ENCODE data around the gene DARS1.

DARS1 gene

GRCh38 chr2:135985018-135985825, at the start of gene DARS1:
DARS1 (minus strand) TSS chr2:135985626; CDS start chr2:135985468, 158 bp downstream.
- no peaks in the 10 kb centered on the region for H3K9me3 ChIP-seq (ENCODE audit: control insufficient read depth in 5 of 5, low read length in 5 of 5)

GRCh38 chr2:136034629-136035028, 49.2 kb upstream of the DARS1 start:
- H3K9me3 ChIP-seq (ENCODE audit: control insufficient read depth in 5 of 5, low read length in 5 of 5) = no peaks in the 10 kb centered on the region
- no peaks in the 10 kb centered on the region for H3K4me1 ChIP-seq (ENCODE audit: control insufficient read depth in 5 of 5, insufficient read depth in 5 of 5, low read length in 5 of 5)
- no peaks in the 10 kb centered on the region for H3K36me3 ChIP-seq (ENCODE audit: control insufficient read depth in 5 of 5, insufficient read depth in 5 of 5, low read length in 5 of 5)
- H3K27me3 ChIP-seq (ENCODE audit: control insufficient read depth in 5 of 5, insufficient read depth in 4 of 5, low read length in 5 of 5) = no peaks in the 10 kb centered on the region
- no peak overlapping the region for H3K9ac ChIP-seq (ENCODE audit: low read length in 5 of 5)
- H3K4me3 ChIP-seq (ENCODE audit: low read depth in 1 of 5, low read length in 5 of 5) = no peak overlapping the region
- H3K27ac ChIP-seq (ENCODE audit: low read depth, low read length) = no peak overlapping the region

More at GRCh38 chr2:135985018-135985825, at the start of gene DARS1:
- H3K27me3 ChIP-seq (ENCODE audit: control insufficient read depth in 5 of 5, insufficient read depth in 4 of 5, low read length in 5 of 5) = no peaks in the 10 kb centered on the region
- peak within 1 kb of the TSS; percentile 91 to 99 (median 99) for H3K9ac ChIP-seq (ENCODE audit: low read length in 5 of 5)
- H3K4me1 ChIP-seq (ENCODE audit: control insufficient read depth in 5 of 5, insufficient read depth in 5 of 5, low read length in 5 of 5) = peaks cover 7 to 36% (median 17%) of the 10 kb centered on the region in 5 donors
- H3K4me3 ChIP-seq (ENCODE audit: low read depth in 1 of 5, low read length in 5 of 5) = peak within 1 kb of the TSS; percentile 89 to 95 (median 92)
- peaks cover 4 to 7% (median 6%) of the 10 kb centered on the region in 5 donors for H3K36me3 ChIP-seq (ENCODE audit: control insufficient read depth in 5 of 5, insufficient read depth in 5 of 5, low read length in 5 of 5)
- H3K27ac ChIP-seq (ENCODE audit: low read depth, low read length) = peak within 1 kb of the TSS; percentile 99

- Histone ChIP-seq H3K4me1 (ENCODE audit: control insufficient read depth in 5 of 5, insufficient read depth in 5 of 5, low read length in 5 of 5) (no peaks in the 10 kb centered on the region), H3K27ac (ENCODE audit: low read depth, low read length) (no peak overlapping the region)
These were observed 47.5 kb upstream of the DARS1 start for GRCh38 chr2:136032817-136033535.

GRCh38 chr2:136032192-136032591, 46.8 kb upstream of the DARS1 start:
- no peaks in the 10 kb centered on the region for H3K36me3 ChIP-seq (ENCODE audit: control insufficient read depth in 5 of 5, insufficient read depth in 5 of 5, low read length in 5 of 5)
- no peaks in the 10 kb centered on the region for H3K9me3 ChIP-seq (ENCODE audit: control insufficient read depth in 5 of 5, low read length in 5 of 5)
- H3K4me3 ChIP-seq (ENCODE audit: low read depth in 1 of 5, low read length in 5 of 5) = no peak overlapping the region
- no peak overlapping the region for H3K27ac ChIP-seq (ENCODE audit: low read depth, low read length)
- H3K9ac ChIP-seq (ENCODE audit: low read length in 5 of 5) = no peak overlapping the region
- H3K4me1 ChIP-seq (ENCODE audit: control insufficient read depth in 5 of 5, insufficient read depth in 5 of 5, low read length in 5 of 5) = no peaks in the 10 kb centered on the region
- no peaks in the 10 kb centered on the region for H3K27me3 ChIP-seq (ENCODE audit: control insufficient read depth in 5 of 5, insufficient read depth in 4 of 5, low read length in 5 of 5)

More at GRCh38 chr2:136032817-136033535, 47.5 kb upstream of the DARS1 start:
- no peaks in the 10 kb centered on the region for H3K9me3 ChIP-seq (ENCODE audit: control insufficient read depth in 5 of 5, low read length in 5 of 5)
- no peaks in the 10 kb centered on the region for H3K27me3 ChIP-seq (ENCODE audit: control insufficient read depth in 5 of 5, insufficient read depth in 4 of 5, low read length in 5 of 5)
- no peaks in the 10 kb centered on the region for H3K36me3 ChIP-seq (ENCODE audit: control insufficient read depth in 5 of 5, insufficient read depth in 5 of 5, low read length in 5 of 5)
- no peak overlapping the region for H3K9ac ChIP-seq (ENCODE audit: low read length in 5 of 5)
- no peak overlapping the region for H3K4me3 ChIP-seq (ENCODE audit: low read depth in 1 of 5, low read length in 5 of 5)

GRCh38 chr2:136031711-136032110, 46.3 kb upstream of the DARS1 start:
- H3K4me1 ChIP-seq (ENCODE audit: control insufficient read depth in 5 of 5, insufficient read depth in 5 of 5, low read length in 5 of 5) = no peaks in the 10 kb centered on the region
- H3K27me3 ChIP-seq (ENCODE audit: control insufficient read depth in 5 of 5, insufficient read depth in 4 of 5, low read length in 5 of 5) = no peaks in the 10 kb centered on the region
- H3K36me3 ChIP-seq (ENCODE audit: control insufficient read depth in 5 of 5, insufficient read depth in 5 of 5, low read length in 5 of 5) = no peaks in the 10 kb centered on the region
- no peak overlapping the region for H3K9ac ChIP-seq (ENCODE audit: low read length in 5 of 5)
- H3K27ac ChIP-seq (ENCODE audit: low read depth, low read length) = no peak overlapping the region
- H3K9me3 ChIP-seq (ENCODE audit: control insufficient read depth in 5 of 5, low read length in 5 of 5) = no peaks in the 10 kb centered on the region
- H3K4me3 ChIP-seq (ENCODE audit: low read depth in 1 of 5, low read length in 5 of 5) = no peak overlapping the region

GRCh38 chr2:136030406-136030805, 45.0 kb upstream of the DARS1 start:
- Histone ChIP-seq H3K4me1 (ENCODE audit: control insufficient read depth in 5 of 5, insufficient read depth in 5 of 5, low read length in 5 of 5) (peaks cover 1 to 5% (median 5%) of the 10 kb centered on the region in 5 donors), H3K9ac (ENCODE audit: low read length in 5 of 5) (no peak overlapping the region), H3K9me3 (ENCODE audit: control insufficient read depth in 5 of 5, low read length in 5 of 5) (no peaks in the 10 kb centered on the region), H3K4me3 (ENCODE audit: low read depth in 1 of 5, low read length in 5 of 5) (no peak overlapping the region), H3K27me3 (ENCODE audit: control insufficient read depth in 5 of 5, insufficient read depth in 4 of 5, low read length in 5 of 5) (no peaks in the 10 kb centered on the region), H3K27ac (ENCODE audit: low read depth, low read length) (no peak overlapping the region), H3K36me3 (ENCODE audit: control insufficient read depth in 5 of 5, insufficient read depth in 5 of 5, low read length in 5 of 5) (no peaks in the 10 kb centered on the region)

GRCh38 chr2:136029149-136029548, 43.7 kb upstream of the DARS1 start:
- Histone ChIP-seq H3K27me3 (ENCODE audit: control insufficient read depth in 5 of 5, insufficient read depth in 4 of 5, low read length in 5 of 5) (no peaks in the 10 kb centered on the region), H3K36me3 (ENCODE audit: control insufficient read depth in 5 of 5, insufficient read depth in 5 of 5, low read length in 5 of 5) (no peaks in the 10 kb centered on the region)

GRCh38 chr2:136028001-136028400, 42.6 kb upstream of the DARS1 start:
- H3K4me3 ChIP-seq (ENCODE audit: low read depth in 1 of 5, low read length in 5 of 5) = no peak overlapping the region
- H3K27ac ChIP-seq (ENCODE audit: low read depth, low read length) = no peak overlapping the region
- H3K36me3 ChIP-seq (ENCODE audit: control insufficient read depth in 5 of 5, insufficient read depth in 5 of 5, low read length in 5 of 5) = no peaks in the 10 kb centered on the region
- H3K9me3 ChIP-seq (ENCODE audit: control insufficient read depth in 5 of 5, low read length in 5 of 5) = no peaks in the 10 kb centered on the region
- no peak overlapping the region for H3K9ac ChIP-seq (ENCODE audit: low read length in 5 of 5)
- H3K27me3 ChIP-seq (ENCODE audit: control insufficient read depth in 5 of 5, insufficient read depth in 4 of 5, low read length in 5 of 5) = no peaks in the 10 kb centered on the region
- peaks cover 1 to 8% (median 7%) of the 10 kb centered on the region in 5 donors for H3K4me1 ChIP-seq (ENCODE audit: control insufficient read depth in 5 of 5, insufficient read depth in 5 of 5, low read length in 5 of 5)

More at GRCh38 chr2:136029149-136029548, 43.7 kb upstream of the DARS1 start:
- Histone ChIP-seq H3K9me3 (ENCODE audit: control insufficient read depth in 5 of 5, low read length in 5 of 5) (no peaks in the 10 kb centered on the region), H3K9ac (ENCODE audit: low read length in 5 of 5) (no peak overlapping the region), H3K4me1 (ENCODE audit: control insufficient read depth in 5 of 5, insufficient read depth in 5 of 5, low read length in 5 of 5) (peaks cover 1 to 8% (median 7%) of the 10 kb centered on the region in 5 donors), H3K27ac (ENCODE audit: low read depth, low read length) (no peak overlapping the region), H3K4me3 (ENCODE audit: low read depth in 1 of 5, low read length in 5 of 5) (no peak overlapping the region)

GRCh38 chr2:136027112-136027511, 41.7 kb upstream of the DARS1 start:
- Histone ChIP-seq H3K27me3 (ENCODE audit: control insufficient read depth in 5 of 5, insufficient read depth in 4 of 5, low read length in 5 of 5) (no peaks in the 10 kb centered on the region), H3K4me3 (ENCODE audit: low read depth in 1 of 5, low read length in 5 of 5) (no peak overlapping the region), H3K9ac (ENCODE audit: low read length in 5 of 5) (no peak overlapping the region), H3K4me1 (ENCODE audit: control insufficient read depth in 5 of 5, insufficient read depth in 5 of 5, low read length in 5 of 5) (peaks cover 1 to 8% (median 7%) of the 10 kb centered on the region in 5 donors), H3K9me3 (ENCODE audit: control insufficient read depth in 5 of 5, low read length in 5 of 5) (no peaks in the 10 kb centered on the region), H3K36me3 (ENCODE audit: control insufficient read depth in 5 of 5, insufficient read depth in 5 of 5, low read length in 5 of 5) (no peaks in the 10 kb centered on the region), H3K27ac (ENCODE audit: low read depth, low read length) (no peak overlapping the region)

Data from subcutaneous abdominal adipose tissue (tissue), 5 donors.